ENCODE measurements around the gene BTG1.

DNA sequence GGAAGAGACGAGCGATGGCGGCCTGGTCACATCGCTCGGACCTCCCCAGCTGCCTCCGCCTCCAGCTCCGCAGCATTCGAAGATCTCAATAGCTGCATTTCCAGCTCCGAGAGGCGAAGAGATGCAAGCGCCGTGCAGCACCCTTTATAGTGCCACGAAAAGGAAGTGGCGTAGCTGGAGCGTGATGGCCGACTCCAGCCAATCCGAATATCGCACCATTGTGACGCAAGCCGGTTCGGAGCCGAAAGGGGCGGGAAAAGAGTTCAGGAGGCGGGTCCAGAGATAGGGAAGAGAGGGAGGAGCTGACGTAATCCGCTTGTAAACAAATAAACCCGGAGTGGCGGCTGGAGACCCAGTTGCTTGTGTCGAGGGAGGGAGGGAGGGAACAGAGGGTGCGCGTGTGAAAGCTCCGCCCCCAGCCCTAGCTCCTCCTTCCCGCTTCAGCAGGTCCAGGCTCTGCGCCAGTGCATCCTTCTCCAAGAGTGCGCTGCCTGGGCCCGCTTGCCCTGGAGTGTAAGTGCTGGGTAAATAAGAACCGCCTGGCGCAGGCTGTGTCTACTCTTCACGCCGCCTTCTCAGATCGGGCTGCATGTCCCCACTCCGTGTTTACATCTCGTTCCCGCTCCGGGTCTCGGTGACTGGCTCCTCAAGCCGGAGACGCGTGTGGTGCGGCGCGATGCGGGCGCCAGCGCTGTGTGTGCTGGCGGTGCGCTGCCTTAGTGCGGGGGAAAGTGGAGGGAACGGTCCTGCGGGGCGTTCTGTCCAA lies at the start of gene BTG1:
- TF ChIP-seq, protein P1, sequence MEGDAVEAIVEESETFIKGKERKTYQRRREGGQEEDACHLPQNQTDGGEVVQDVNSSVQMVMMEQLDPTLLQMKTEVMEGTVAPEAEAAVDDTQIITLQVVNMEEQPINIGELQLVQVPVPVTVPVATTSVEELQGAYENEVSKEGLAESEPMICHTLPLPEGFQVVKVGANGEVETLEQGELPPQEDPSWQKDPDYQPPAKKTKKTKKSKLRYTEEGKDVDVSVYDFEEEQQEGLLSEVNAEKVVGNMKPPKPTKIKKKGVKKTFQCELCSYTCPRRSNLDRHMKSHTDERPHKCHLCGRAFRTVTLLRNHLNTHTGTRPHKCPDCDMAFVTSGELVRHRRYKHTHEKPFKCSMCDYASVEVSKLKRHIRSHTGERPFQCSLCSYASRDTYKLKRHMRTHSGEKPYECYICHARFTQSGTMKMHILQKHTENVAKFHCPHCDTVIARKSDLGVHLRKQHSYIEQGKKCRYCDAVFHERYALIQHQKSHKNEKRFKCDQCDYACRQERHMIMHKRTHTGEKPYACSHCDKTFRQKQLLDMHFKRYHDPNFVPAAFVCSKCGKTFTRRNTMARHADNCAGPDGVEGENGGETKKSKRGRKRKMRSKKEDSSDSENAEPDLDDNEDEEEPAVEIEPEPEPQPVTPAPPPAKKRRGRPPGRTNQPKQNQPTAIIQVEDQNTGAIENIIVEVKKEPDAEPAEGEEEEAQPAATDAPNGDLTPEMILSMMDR (conservative IDR thresholded peaks at IDR 0.05; ENCODE audit: low read length), result no peak
- no peak for TF ChIP-seq EZH2phosphoT487 (IDR thresholded peaks at IDR 0.05; ENCODE audit: borderline replicate concordance, low read depth, low read length)
